HG03520 (cell line): ENCODE results near the gene CRTC3.
A peak's percentile ranks its signal among the peaks of the same experiment; 100 is the strongest.

Experiments used
- ATAC-seq: cut with Tn5 transposase; IDR thresholded peaks from one replicate; pipeline ENCODE4 v1.9.1; 2021; ENCODE audit warnings: mild to moderate bottlenecking, moderate library complexity; ENCODE audit not compliant: unreplicated experiment

Gene CRTC3

GRCh38 chr15:90591524-90591923, 61.8 kb downstream of the CRTC3 start:
- ATAC-seq: no peak

GRCh38 chr15:90592131-90592881, 62.6 kb downstream of the CRTC3 start:
- no peak for ATAC-seq

- ATAC-seq: no peak
Measured at GRCh38 chr15:90593499-90594158, 63.9 kb downstream of the CRTC3 start.

GRCh38 chr15:90594301-90594738, 64.6 kb downstream of the CRTC3 start:
- no peak for ATAC-seq

- no peak for ATAC-seq
Measured at GRCh38 chr15:90595763-90596155, 66.0 kb downstream of the CRTC3 start.

GRCh38 chr15:90596943-90597342, 67.2 kb downstream of the CRTC3 start:
- no peak for ATAC-seq

GRCh38 chr15:90597577-90597976, 67.9 kb downstream of the CRTC3 start:
- peak; percentile 42 for ATAC-seq

- ATAC-seq: peak; percentile 28
Measured at GRCh38 chr15:90598031-90598577, 68.4 kb downstream of the CRTC3 start.

- no peak for ATAC-seq
Measured at GRCh38 chr15:90598679-90599078, 69.0 kb downstream of the CRTC3 start.

- ATAC-seq: no peak
Measured at GRCh38 chr15:90599116-90599515, 69.4 kb downstream of the CRTC3 start.

GRCh38 chr15:90599644-90600043, 69.9 kb downstream of the CRTC3 start:
- ATAC-seq: no peak

- no peak for ATAC-seq
Measured at GRCh38 chr15:90600954-90601353, 71.2 kb downstream of the CRTC3 start.

- no peak for ATAC-seq
Measured at GRCh38 chr15:90603893-90604292, 74.2 kb downstream of the CRTC3 start.

GRCh38 chr15:90606641-90607040, 76.9 kb downstream of the CRTC3 start:
- no peak for ATAC-seq

- no peak for ATAC-seq
Measured at GRCh38 chr15:90607361-90607760, 77.6 kb downstream of the CRTC3 start.

GRCh38 chr15:90609242-90610180, 79.8 kb downstream of the CRTC3 start:
- ATAC-seq: no peak

GRCh38 chr15:90610190-90610589, 80.5 kb downstream of the CRTC3 start:
- ATAC-seq: no peak

GRCh38 chr15:90611157-90611556, 81.4 kb downstream of the CRTC3 start:
- ATAC-seq: no peak

GRCh38 chr15:90617171-90617570, 87.4 kb downstream of the CRTC3 start:
- no peak for ATAC-seq

GRCh38 chr15:90617668-90618097, 88.0 kb downstream of the CRTC3 start:
- no peak for ATAC-seq
